H1 (cell line): Measurements from ENCODE around the gene THRB. TPM values are rescaled to one million over a fixed set of nuclear protein-coding genes. Genes with fewer than 3 reads are reported as not detected.

Experiments
- CTCF ChIA-PET: fragments of 300-600 bp; sonication (Branson Sonifier 250); formaldehyde crosslinking; loops from one replicate; lab custom pipeline; 2021; ENCODE audit not compliant: partially characterized antibody; lab: Charles Lee
- POLR2A ChIA-PET: fragments of 300-600 bp; sonication (Branson Sonifier 250); formaldehyde crosslinking; loops from one replicate; lab custom pipeline; 2021; ENCODE audit warnings: inconsistent platforms; ENCODE audit not compliant: partially characterized antibody; lab: Charles Lee
- DNase-seq, 2 experiments: peaks; one replicate each; pipeline versions ENCODE4 v3.0.0 to v3.0.0-alpha.2; 2010 to 2022; ENCODE audit warnings: low spot score in 2 of 2, low read depth in 1 of 2, mixed read lengths in 1 of 2
- FAIRE-seq: peaks from 2 replicates; lab custom pipeline; 2011; peaks lifted over from hg19 to GRCh38; lab: Jason Lieb, UNC
- H2AFZ ChIP-seq: 2 replicates; pipeline ENCODE4 v1.8.1; 2012; ENCODE audit warnings: low read length, inconsistent platforms
- H2AK5ac ChIP-seq: 2 replicates; pipeline ENCODE4 v1.6.1; 2013; ENCODE audit warnings: low read depth, low read length
- H2BK120ac ChIP-seq: replicated peaks from 2 replicates; pipeline ENCODE3; 2013; ENCODE audit warnings: low read depth, low read length, inconsistent platforms
- H2BK12ac ChIP-seq: 2 replicates; pipeline ENCODE4 v1.6.1; 2013; ENCODE audit warnings: low read depth, low read length
- H2BK15ac ChIP-seq: 2 replicates; pipeline ENCODE4 v1.6.1; 2013; ENCODE audit warnings: low read length
- H2BK20ac ChIP-seq: 2 replicates; pipeline ENCODE4 v1.6.1; 2013; ENCODE audit warnings: low read length
- H2BK5ac ChIP-seq: 2 replicates; pipeline ENCODE4 v1.6.1; 2013; ENCODE audit warnings: low read depth, low read length
- H3K14ac ChIP-seq: 2 replicates; pipeline ENCODE4 v1.6.1; 2013; ENCODE audit warnings: inconsistent platforms; ENCODE audit not compliant: insufficient read length
- H3K18ac ChIP-seq: 2 replicates; pipeline ENCODE4 v1.6.1; 2013; ENCODE audit warnings: low read length; ENCODE audit errors: extremely low read depth
- H3K23ac ChIP-seq: 2 replicates; pipeline ENCODE4 v1.6.1; 2013; ENCODE audit warnings: inconsistent platforms; ENCODE audit not compliant: insufficient read length
- H3K23me2 ChIP-seq: 2 replicates; pipeline ENCODE4 v1.6.1; 2013; ENCODE audit warnings: low read depth, low read length
- H3K27ac ChIP-seq: 2 replicates; pipeline ENCODE4 v1.6.1; 2011; ENCODE audit warnings: low read depth, low read length, inconsistent platforms
- H3K27me3 ChIP-seq, 4 experiments: replicated peaks in 1 of 4; 1 replicate in 1 of 4; 2 replicates in 3 of 4; pipeline versions ENCODE4 v1.6.1 to v1.8.1; 2011 to 2013; ENCODE audit warnings: low read length in 3 of 4, mild to moderate bottlenecking in 3 of 4, inconsistent platforms in 2 of 4, mixed read lengths in 2 of 4, moderate library complexity in 1 of 4; ENCODE audit not compliant: control insufficient read depth in 3 of 4, insufficient read depth in 3 of 4; ENCODE audit errors: extremely low read depth in 1 of 4
- H3K36me3 ChIP-seq, 4 experiments: 2 replicates each; pipeline versions ENCODE4 v1.6.1 to v1.8.1; 2011 to 2013; ENCODE audit warnings: mild to moderate bottlenecking in 4 of 4, low read length in 3 of 4, moderate library complexity in 2 of 4, control low read depth in 1 of 4, inconsistent platforms in 1 of 4; ENCODE audit not compliant: insufficient read depth in 4 of 4, control insufficient read depth in 2 of 4
- H3K4ac ChIP-seq: replicated peaks from 2 replicates; pipeline ENCODE3; 2013; ENCODE audit warnings: low read length, low read depth, mixed read lengths, inconsistent platforms; ENCODE audit not compliant: insufficient read length
- H3K4me1 ChIP-seq, 4 experiments: replicated peaks in 1 of 4; 1 replicate in 1 of 4; 2 replicates in 3 of 4; pipeline versions ENCODE4 v1.6.1 to v1.8.1; 2011 to 2013; ENCODE audit warnings: low read length in 3 of 4, inconsistent platforms in 2 of 4, mixed read lengths in 1 of 4; ENCODE audit not compliant: insufficient read depth in 4 of 4, control insufficient read depth in 3 of 4
- H3K4me2 ChIP-seq, 2 experiments: 2 replicates each; pipeline versions ENCODE4 v1.6.1 to v1.8.1; 2011 to 2013; ENCODE audit warnings: low read depth in 2 of 2, low read length in 2 of 2, control low read depth in 1 of 2, inconsistent platforms in 1 of 2, mild to moderate bottlenecking in 1 of 2; ENCODE audit not compliant: insufficient read depth in 1 of 2
- H3K4me3 ChIP-seq, 4 experiments: fragments of 200-600, 300-600 bp in 1 of 4; sonication (generic), shearing (Covaris generic), sonication (Bioruptor Twin) in 1 of 4; 2 replicates each; pipeline versions ENCODE4 v1.5.1 to v1.8.1; 2011 to 2016; ENCODE audit warnings: low read length in 4 of 4, low read depth in 3 of 4, control low read depth in 2 of 4, inconsistent platforms in 2 of 4, mild to moderate bottlenecking in 2 of 4, mixed read lengths in 1 of 4, moderate library complexity in 1 of 4; ENCODE audit not compliant: insufficient read depth in 2 of 4; ENCODE audit errors: extremely low read depth in 1 of 4
- H3K56ac ChIP-seq: replicated peaks from 2 replicates; pipeline ENCODE3; 2013; ENCODE audit warnings: low read depth, mild to moderate bottlenecking, mixed read lengths, low read length, inconsistent platforms; ENCODE audit not compliant: insufficient read length
- H3K79me1 ChIP-seq: 2 replicates; pipeline ENCODE4 v1.6.1; 2013; ENCODE audit warnings: low read depth, low read length, control low read depth
- H3K79me2 ChIP-seq, 2 experiments: 2 replicates each; pipeline versions ENCODE4 v1.6.1 to v1.8.1; 2012 to 2013; ENCODE audit warnings: low read length in 2 of 2, mild to moderate bottlenecking in 2 of 2, inconsistent platforms in 1 of 2; ENCODE audit not compliant: insufficient read depth in 2 of 2, control insufficient read depth in 1 of 2
- H3K9ac ChIP-seq, 4 experiments: replicated peaks in 1 of 4; 1 replicate in 1 of 4; 2 replicates in 3 of 4; pipeline versions ENCODE4 v1.6.1 to v1.8.1; 2011 to 2013; ENCODE audit warnings: low read depth in 3 of 4, low read length in 3 of 4, control low read depth in 2 of 4, mild to moderate bottlenecking in 2 of 4, moderate library complexity in 2 of 4, inconsistent platforms in 1 of 4; ENCODE audit errors: extremely low read depth in 1 of 4
- H3K9me3 ChIP-seq, 2 experiments: 2 replicates each; pipeline versions ENCODE4 v1.6.1 to v1.8.1; 2012 to 2013; ENCODE audit warnings: mild to moderate bottlenecking in 2 of 2, moderate library complexity in 2 of 2, control low read depth in 1 of 2, inconsistent platforms in 1 of 2, low read depth in 1 of 2, low read length in 1 of 2, mixed read lengths in 1 of 2; ENCODE audit not compliant: insufficient read depth in 2 of 2
- H4K20me1 ChIP-seq, 2 experiments: replicated peaks in 1 of 2; 2 replicates each; pipeline versions ENCODE3 to v1.8.1; 2011 to 2013; ENCODE audit warnings: inconsistent platforms in 2 of 2, low read length in 2 of 2, mild to moderate bottlenecking in 1 of 2; ENCODE audit not compliant: insufficient read depth in 2 of 2, control insufficient read depth in 1 of 2
- H4K5ac ChIP-seq: 2 replicates; pipeline ENCODE4 v1.6.1; 2013; ENCODE audit warnings: low read length, low read depth, mixed read lengths, inconsistent platforms; ENCODE audit not compliant: insufficient read length
- H4K8ac ChIP-seq: 2 replicates; pipeline ENCODE4 v1.8.0; 2013; ENCODE audit warnings: mild to moderate bottlenecking, moderate library complexity, low read length, inconsistent platforms; ENCODE audit not compliant: insufficient read depth; ENCODE audit errors: extremely low read depth
- H4K91ac ChIP-seq: replicated peaks from 2 replicates; pipeline ENCODE3; 2013; ENCODE audit warnings: low read length, mixed read lengths, inconsistent platforms; ENCODE audit not compliant: insufficient read length
- BACH1 ChIP-seq: IDR thresholded peaks from 2 replicates; pipeline ENCODE4 v1.6.1; 2012; ENCODE audit warnings: low read length, improper control_type of control experiment
- BCL11A ChIP-seq, 2 experiments: IDR thresholded peaks; one replicate each; pipeline ENCODE4 v1.6.1; 2011; ENCODE audit warnings: low read depth in 2 of 2, low read length in 2 of 2, mild to moderate bottlenecking in 2 of 2
- RAD21 ChIP-seq, 2 experiments: IDR thresholded peaks in 1 of 2; conservative IDR thresholded peaks in 1 of 2; 2 replicates each; pipeline ENCODE4 v1.6.1; 2011; ENCODE audit warnings: low read depth in 2 of 2, low read length in 2 of 2, improper control_type of control experiment in 1 of 2, inconsistent platforms in 1 of 2, mild to moderate bottlenecking in 1 of 2, moderate library complexity in 1 of 2
- RFX5 ChIP-seq: IDR thresholded peaks from 2 replicates; pipeline ENCODE4 v1.6.1; 2011; ENCODE audit warnings: low read depth, low read length, improper control_type of control experiment, borderline replicate concordance
- RNF2 ChIP-seq: fragments of 200-900, 300-1000 bp; sonication (generic); IDR thresholded peaks from 2 replicates; pipeline ENCODE4 v1.7.1; 2016; ENCODE audit warnings: borderline replicate concordance, low read depth, mild to moderate bottlenecking, antibody characterized with exemption, low read length; ENCODE audit not compliant: poor library complexity, severe bottlenecking; ENCODE audit errors: missing control alignments
- SP2 ChIP-seq: IDR thresholded peaks from 2 replicates; pipeline ENCODE4 v1.6.1; 2012; ENCODE audit warnings: mild to moderate bottlenecking, low read length, inconsistent platforms
- TAF7 ChIP-seq: optimal IDR thresholded peaks from 2 replicates; pipeline ENCODE3; 2011; ENCODE audit warnings: low read depth, mild to moderate bottlenecking, inconsistent platforms, low read length, moderate library complexity, borderline replicate concordance
- TEAD4 ChIP-seq: IDR thresholded peaks from 2 replicates; pipeline ENCODE4 v1.6.1; 2012; ENCODE audit warnings: low read depth, low read length, inconsistent platforms, mixed read lengths
- WGBS, 2 experiments: shearing (Covaris generic) in 1 of 2; methylation state at CpG; one replicate each; pipeline versions ENCODE4 v1.1.6 to v1.1.7; 2013 to 2015; ENCODE audit warnings: low lambda C conversion rate in 2 of 2, mixed read lengths in 2 of 2, inconsistent platforms in 1 of 2, low coverage in 1 of 2, missing lambda C conversion rate in 1 of 2; ENCODE audit not compliant: insufficient replicate concordance in 2 of 2, insufficient coverage in 1 of 2, insufficient read length in 1 of 2; ENCODE audit errors: extremely low coverage in 1 of 2, missing lambda C conversion rate in 1 of 2; 5-methylcytosine and 5-hydroxymethylcytosine counted together
- polyA plus RNA-seq, 7 experiments: library from polyadenylated mRNA; depleted of rRNA in 3 of 7; stranded (reverse) in 5 of 7; unstranded in 2 of 7; fragments of >200 nt in 5 of 7; fragments of 200-250 nt in 2 of 7; gene quantifications; 1 replicate in 5 of 7; 2 replicates in 1 of 7; 4 replicates in 1 of 7; pipeline versions ENCODE4 v1.2.1 to v1.2.3, GENCODE V29; 2011 to 2013; ENCODE audit warnings: missing spikeins in 2 of 7, mixed read lengths in 2 of 7
- total RNA-seq: library from RNA; stranded (reverse); fragmentation: NEBNext Ultra II Directional; extraction: Animal tissue kit (Norgen Biotek cat#: 25700); gene quantifications from 2 replicates; pipeline ENCODE4 v1.2.1, GENCODE V29; 2021

THRB gene
- total and polyA plus RNA-seq, 2 of the 8 experiments (the other 6 are each of a cell fraction or from before 2014, with no cell fraction given): 0.98 to 3.9 TPM

DNA sequence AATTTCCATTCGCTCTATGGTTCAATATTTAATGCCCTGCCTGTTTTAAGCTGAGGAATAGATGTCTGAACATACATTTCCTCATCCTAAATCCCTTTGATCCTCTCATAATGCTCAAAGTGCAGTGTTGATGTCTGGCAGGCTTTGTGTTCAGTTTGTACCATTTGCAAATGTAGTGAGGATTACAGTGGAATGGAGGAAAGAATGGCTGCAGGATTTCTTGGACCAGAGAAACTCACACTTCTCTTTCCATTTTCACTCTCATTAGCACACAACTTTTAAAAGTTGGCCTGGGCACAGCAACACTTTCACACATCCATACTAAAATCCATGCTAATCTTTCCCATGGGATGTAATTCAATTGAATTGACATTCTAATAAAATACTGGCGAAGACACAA, 28.6 kb upstream of the THRB start:
- no peak overlapping the region for H3K23ac ChIP-seq
- H3K79me1 ChIP-seq: no peaks in the 10 kb centered on the region
- FAIRE-seq (no peak), DNase-seq (no peak)
- no peak overlapping the region for H2AFZ ChIP-seq
- ChIA-PET CTCF (no interaction called here), POLR2A (no interaction called here)
- no peak overlapping the region for H4K91ac ChIP-seq
- H3K23me2 ChIP-seq: peaks cover 12% of the 10 kb centered on the region; the same call in 1 of the 2 replicates
- no peak overlapping the region for H3K27ac ChIP-seq
- no peak overlapping the region for H2BK20ac ChIP-seq
- H2AK5ac ChIP-seq: no peak overlapping the region
- no peak overlapping the region for H3K4me2 ChIP-seq
- no peaks in the 10 kb centered on the region for H3K79me2 ChIP-seq
- H3K36me3 ChIP-seq: no peaks in the 10 kb centered on the region
- H3K4ac ChIP-seq: no peak overlapping the region
- H2BK120ac ChIP-seq: no peak overlapping the region
- H3K4me3 ChIP-seq: no peak overlapping the region
- WGBS, 2 experiments: 100% methylated on average over 1 of the region's 2 CpGs; no CpG with 5 or more reads in 1 of the 2 experiments
- no peak overlapping the region for H3K14ac ChIP-seq
- peaks cover 4 to 20% (median 11%) of the 10 kb centered on the region in 4 experiments for H3K4me1 ChIP-seq
- H2BK5ac ChIP-seq: no peak overlapping the region
- H3K56ac ChIP-seq: no peak overlapping the region
- no peak overlapping the region for H4K8ac ChIP-seq
- peaks cover 27 to 43% (median 40%) of the 10 kb centered on the region in 4 experiments for H3K27me3 ChIP-seq
- no peak overlapping the region for H3K18ac ChIP-seq
- H4K20me1 ChIP-seq: peaks cover 3 to 4% of the 10 kb centered on the region in 2 experiments
- H4K5ac ChIP-seq: no peak overlapping the region
- H3K9me3 ChIP-seq: no peaks in the 10 kb centered on the region
- H2BK15ac ChIP-seq: no peak overlapping the region
- no peak overlapping the region for H3K9ac ChIP-seq
- TF ChIP-seq RNF2 (no peak), TAF7 (no peak), RFX5 (no peak), TEAD4 (no peak), SP2 (no peak), RAD21 (IDR thresholded peaks at IDR 0.05 in 1 of 2, conservative IDR thresholded peaks at IDR 0.05 in 1 of 2; ENCODE audit: low read depth in 2 of 2, low read length in 2 of 2) (no peak), BACH1 (no peak), BCL11A (IDR thresholded peaks at IDR 0.05; ENCODE audit: low read depth in 2 of 2, low read length in 2 of 2) (no peak)
- TF ChIP-seq, all 59 proteins: peak for 0
- H2BK12ac ChIP-seq: no peak overlapping the region
